Gastrocnemius medialis (tissue), 4 donors: Measurements from ENCODE around the gene AKAP13.
"Not testable (repeated sequence)": the region's sequence is repeated elsewhere in the genome, so short reads cannot be mapped to it uniquely, and the experiment has no call there.

Experiments
- CTCF ChIP-seq, 5 experiments: fragments of 450-650 bp in 3 of 5; fragments of 200-600 bp in 2 of 5; sonication (generic) in 2 of 5; IDR thresholded peaks in 4 of 5; conservative IDR thresholded peaks in 1 of 5; 1 replicate in 4 of 5; 2 replicates in 1 of 5; pipeline ENCODE4 v1.5.1; 2016 to 2019; ENCODE audit warnings: antibody characterized with exemption in 5 of 5, mild to moderate bottlenecking in 3 of 5, moderate library complexity in 3 of 5
- POLR2A ChIP-seq, 2 donors: fragments of 450-650 bp; IDR thresholded peaks; one replicate each; pipeline ENCODE4 v1.6.1; 2017; ENCODE audit warnings: antibody characterized with exemption in 2 of 2, mild to moderate bottlenecking in 2 of 2, moderate library complexity in 2 of 2

DNA sequence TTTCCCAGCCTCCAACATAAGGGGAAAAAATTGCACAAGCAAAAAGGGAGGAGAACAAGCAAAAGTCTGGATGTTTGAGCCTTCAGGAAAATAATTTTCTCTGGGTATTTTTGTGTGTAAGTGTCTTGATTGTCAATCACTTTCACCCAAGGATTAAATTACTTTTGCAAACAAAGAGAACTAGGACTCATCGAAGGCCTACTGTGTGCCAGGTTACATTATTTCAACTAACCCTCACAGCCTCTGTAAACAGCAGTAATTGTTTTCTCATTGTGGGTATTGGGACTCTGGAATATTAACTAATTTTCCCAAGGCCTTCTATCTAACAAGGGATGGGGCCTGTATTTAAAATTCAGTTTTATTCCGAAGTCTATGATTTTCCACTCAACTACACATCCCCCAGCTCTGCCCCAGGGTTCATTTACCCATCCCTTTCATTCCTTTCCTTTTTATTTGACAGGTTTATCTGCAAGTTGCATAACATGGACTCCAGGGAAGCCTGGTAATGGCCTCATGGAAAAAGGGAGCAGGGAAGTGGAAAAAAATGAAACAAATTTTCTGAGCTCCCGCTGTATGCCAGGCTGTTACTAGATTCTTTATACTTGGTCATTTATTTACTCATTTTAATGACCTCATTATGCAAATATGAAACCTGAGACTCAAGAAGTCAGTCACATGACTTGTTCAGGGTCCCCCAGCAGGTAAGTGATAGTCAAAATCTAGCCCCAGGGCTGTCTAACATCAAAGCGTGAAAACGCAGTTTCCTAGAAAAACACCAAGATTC is 32.9 kb upstream of the AKAP13 start:
- TF ChIP-seq CTCF (IDR thresholded peaks at IDR 0.05 in 4 of 5, conservative IDR thresholded peaks at IDR 0.05 in 1 of 5); POLR2A (IDR thresholded peaks at IDR 0.05): not testable (repeated sequence)
